ENCODE data around the gene KCNAB1.

DNA sequence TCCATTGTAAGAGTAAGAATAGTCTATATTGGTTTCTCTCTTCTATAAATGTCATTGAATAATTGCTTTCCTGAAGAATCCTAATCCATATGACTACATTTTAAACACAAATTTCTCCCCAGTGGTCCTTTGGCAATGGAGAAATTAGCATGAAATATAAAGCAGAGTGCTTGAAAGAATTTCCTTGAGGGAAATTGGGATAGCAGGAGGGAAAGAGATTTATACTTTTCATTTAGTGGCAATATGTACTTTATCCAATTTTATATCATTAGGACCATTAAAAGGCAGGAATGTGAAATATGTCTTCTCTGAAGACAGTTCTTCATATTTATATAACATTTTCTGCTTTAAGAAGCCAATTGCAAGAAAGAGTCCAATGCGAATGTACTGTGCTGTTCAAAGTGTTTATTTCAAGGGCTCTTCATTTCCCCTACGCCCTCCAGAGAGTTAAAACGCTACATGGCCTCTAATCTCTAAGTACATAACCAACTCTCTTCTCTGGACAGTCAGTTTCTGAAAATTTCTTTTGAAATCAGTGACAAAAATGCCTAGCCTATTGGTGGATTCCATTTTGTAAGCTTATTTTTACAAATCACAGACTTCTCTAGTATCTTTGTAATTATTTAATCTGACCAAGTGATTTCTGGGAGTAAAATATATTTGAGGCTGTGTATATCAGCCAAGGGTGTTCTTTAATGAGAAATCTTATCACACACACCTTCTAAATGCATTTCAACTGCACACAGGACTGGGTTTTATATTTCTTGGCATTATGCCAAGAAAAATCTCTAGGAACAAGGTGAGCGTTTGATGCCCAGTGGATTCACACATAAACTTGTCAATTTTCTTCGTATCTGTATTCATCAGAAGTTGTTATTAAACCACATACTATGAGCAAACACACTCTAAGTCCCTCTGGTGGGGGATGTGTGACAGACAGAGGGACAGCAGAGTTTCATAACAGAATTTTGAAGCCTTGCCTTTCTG lies 51.2 kb downstream of the KCNAB1 start:
- TF ChIP-seq MAX (IDR thresholded peaks at IDR 0.05) (no peak), GABPA (IDR thresholded peaks at IDR 0.05 in 1 of 2, conservative IDR thresholded peaks at IDR 0.05 in 1 of 2) (no peak), YY1 (IDR thresholded peaks at IDR 0.05) (no peak), RAD21 (IDR thresholded peaks at IDR 0.05) (no peak), ATF3 (IDR thresholded peaks at IDR 0.05) (no peak), JUND (IDR thresholded peaks at IDR 0.05) (no peak), TAF1 (conservative IDR thresholded peaks at IDR 0.05) (no peak), FOXA1 (IDR thresholded peaks at IDR 0.05) (no peak), SP1 (IDR thresholded peaks at IDR 0.05) (no peak)
- TF ChIP-seq, protein P1, sequence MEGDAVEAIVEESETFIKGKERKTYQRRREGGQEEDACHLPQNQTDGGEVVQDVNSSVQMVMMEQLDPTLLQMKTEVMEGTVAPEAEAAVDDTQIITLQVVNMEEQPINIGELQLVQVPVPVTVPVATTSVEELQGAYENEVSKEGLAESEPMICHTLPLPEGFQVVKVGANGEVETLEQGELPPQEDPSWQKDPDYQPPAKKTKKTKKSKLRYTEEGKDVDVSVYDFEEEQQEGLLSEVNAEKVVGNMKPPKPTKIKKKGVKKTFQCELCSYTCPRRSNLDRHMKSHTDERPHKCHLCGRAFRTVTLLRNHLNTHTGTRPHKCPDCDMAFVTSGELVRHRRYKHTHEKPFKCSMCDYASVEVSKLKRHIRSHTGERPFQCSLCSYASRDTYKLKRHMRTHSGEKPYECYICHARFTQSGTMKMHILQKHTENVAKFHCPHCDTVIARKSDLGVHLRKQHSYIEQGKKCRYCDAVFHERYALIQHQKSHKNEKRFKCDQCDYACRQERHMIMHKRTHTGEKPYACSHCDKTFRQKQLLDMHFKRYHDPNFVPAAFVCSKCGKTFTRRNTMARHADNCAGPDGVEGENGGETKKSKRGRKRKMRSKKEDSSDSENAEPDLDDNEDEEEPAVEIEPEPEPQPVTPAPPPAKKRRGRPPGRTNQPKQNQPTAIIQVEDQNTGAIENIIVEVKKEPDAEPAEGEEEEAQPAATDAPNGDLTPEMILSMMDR (IDR thresholded peaks at IDR 0.05; ENCODE audit: low read depth, low read length, missing input control), result no peak
- TF ChIP-seq, protein P2, sequence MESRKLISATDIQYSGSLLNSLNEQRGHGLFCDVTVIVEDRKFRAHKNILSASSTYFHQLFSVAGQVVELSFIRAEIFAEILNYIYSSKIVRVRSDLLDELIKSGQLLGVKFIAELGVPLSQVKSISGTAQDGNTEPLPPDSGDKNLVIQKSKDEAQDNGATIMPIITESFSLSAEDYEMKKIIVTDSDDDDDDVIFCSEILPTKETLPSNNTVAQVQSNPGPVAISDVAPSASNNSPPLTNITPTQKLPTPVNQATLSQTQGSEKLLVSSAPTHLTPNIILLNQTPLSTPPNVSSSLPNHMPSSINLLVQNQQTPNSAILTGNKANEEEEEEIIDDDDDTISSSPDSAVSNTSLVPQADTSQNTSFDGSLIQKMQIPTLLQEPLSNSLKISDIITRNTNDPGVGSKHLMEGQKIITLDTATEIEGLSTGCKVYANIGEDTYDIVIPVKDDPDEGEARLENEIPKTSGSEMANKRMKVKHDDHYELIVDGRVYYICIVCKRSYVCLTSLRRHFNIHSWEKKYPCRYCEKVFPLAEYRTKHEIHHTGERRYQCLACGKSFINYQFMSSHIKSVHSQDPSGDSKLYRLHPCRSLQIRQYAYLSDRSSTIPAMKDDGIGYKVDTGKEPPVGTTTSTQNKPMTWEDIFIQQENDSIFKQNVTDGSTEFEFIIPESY (IDR thresholded peaks at IDR 0.05), result no peak
- TF ChIP-seq, protein P3, sequence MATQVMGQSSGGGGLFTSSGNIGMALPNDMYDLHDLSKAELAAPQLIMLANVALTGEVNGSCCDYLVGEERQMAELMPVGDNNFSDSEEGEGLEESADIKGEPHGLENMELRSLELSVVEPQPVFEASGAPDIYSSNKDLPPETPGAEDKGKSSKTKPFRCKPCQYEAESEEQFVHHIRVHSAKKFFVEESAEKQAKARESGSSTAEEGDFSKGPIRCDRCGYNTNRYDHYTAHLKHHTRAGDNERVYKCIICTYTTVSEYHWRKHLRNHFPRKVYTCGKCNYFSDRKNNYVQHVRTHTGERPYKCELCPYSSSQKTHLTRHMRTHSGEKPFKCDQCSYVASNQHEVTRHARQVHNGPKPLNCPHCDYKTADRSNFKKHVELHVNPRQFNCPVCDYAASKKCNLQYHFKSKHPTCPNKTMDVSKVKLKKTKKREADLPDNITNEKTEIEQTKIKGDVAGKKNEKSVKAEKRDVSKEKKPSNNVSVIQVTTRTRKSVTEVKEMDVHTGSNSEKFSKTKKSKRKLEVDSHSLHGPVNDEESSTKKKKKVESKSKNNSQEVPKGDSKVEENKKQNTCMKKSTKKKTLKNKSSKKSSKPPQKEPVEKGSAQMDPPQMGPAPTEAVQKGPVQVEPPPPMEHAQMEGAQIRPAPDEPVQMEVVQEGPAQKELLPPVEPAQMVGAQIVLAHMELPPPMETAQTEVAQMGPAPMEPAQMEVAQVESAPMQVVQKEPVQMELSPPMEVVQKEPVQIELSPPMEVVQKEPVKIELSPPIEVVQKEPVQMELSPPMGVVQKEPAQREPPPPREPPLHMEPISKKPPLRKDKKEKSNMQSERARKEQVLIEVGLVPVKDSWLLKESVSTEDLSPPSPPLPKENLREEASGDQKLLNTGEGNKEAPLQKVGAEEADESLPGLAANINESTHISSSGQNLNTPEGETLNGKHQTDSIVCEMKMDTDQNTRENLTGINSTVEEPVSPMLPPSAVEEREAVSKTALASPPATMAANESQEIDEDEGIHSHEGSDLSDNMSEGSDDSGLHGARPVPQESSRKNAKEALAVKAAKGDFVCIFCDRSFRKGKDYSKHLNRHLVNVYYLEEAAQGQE (IDR thresholded peaks at IDR 0.05), result no peak

Measured in liver (tissue), 3 donors.